Measurements from ENCODE around the gene C3orf70.

- TF ChIP-seq TAF1 (IDR thresholded peaks at IDR 0.05; ENCODE audit: low read depth, low read length) (no peak), POLR2A (IDR thresholded peaks at IDR 0.05; ENCODE audit: low read depth, low read length) (no peak)
These were observed 49.3 kb downstream of the C3orf70 start for GRCh38 chr3:185103359-185104127.
